ENCODE results near the gene HELZ.
"Not testable (repeated sequence)": the region's sequence is repeated elsewhere in the genome, so short reads cannot be mapped to it uniquely, and the experiment has no call there.

Gene HELZ

DNA sequence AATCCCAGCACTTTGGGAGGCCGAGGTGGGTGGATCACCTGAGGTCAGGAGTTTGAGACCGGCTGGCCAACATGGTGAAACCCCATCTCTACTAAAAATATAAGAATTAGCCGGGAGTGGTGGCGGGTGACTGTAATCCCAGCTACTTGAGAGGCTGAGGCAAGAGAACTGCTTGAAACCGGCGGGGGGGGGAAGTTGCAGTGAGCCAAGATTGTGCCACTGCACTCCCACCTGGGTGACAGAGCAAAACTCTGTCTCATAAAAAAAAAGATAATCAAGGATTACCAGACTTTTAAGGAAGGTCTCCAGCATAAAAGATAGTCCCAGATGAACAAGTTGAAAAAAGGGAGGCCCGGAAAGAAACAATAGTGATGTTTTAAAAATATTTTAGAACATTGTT lies 152.3 kb downstream of the HELZ start:
- H3K9ac ChIP-seq (ENCODE audit: low read length); H3K4me1 ChIP-seq (ENCODE audit: control insufficient read depth, insufficient read depth, low read depth, low read length); H2AFZ ChIP-seq (ENCODE audit: low read depth, low read length); H2BK5ac ChIP-seq (ENCODE audit: low read depth, low read length, poor library complexity, severe bottlenecking); H3K9me3 ChIP-seq (ENCODE audit: control insufficient read depth, low read length); H2BK15ac ChIP-seq (ENCODE audit: low read depth, poor library complexity, severe bottlenecking); H3K18ac ChIP-seq (ENCODE audit: low read depth in 1 of 2, low read length in 2 of 2); H3K14ac ChIP-seq (ENCODE audit: low read length in 2 of 2); H2BK12ac ChIP-seq (ENCODE audit: low read length in 2 of 2); DNase-seq; H3K4me2 ChIP-seq (ENCODE audit: low read length, poor library complexity, severe bottlenecking); H4K91ac ChIP-seq (ENCODE audit: low read length); H3K4ac ChIP-seq (ENCODE audit: low read depth in 1 of 2, low read length in 2 of 2); H3K23ac ChIP-seq (ENCODE audit: low read length in 2 of 2); H3K27ac ChIP-seq (ENCODE audit: low read length, poor library complexity, severe bottlenecking); H2AK5ac ChIP-seq (ENCODE audit: low read length, severe bottlenecking); H2BK120ac ChIP-seq (ENCODE audit: low read depth, low read length); H3K27me3 ChIP-seq (ENCODE audit: control insufficient read depth in 1 of 2, insufficient read depth in 1 of 2, low read length in 2 of 2); H3K4me3 ChIP-seq (ENCODE audit: insufficient read depth in 1 of 2, low read depth in 1 of 2, low read length in 2 of 2); H4K8ac ChIP-seq (ENCODE audit: low read length): not testable (repeated sequence)
- WGBS, result 100% methylated on average over 1 of the region's 7 CpGs
- Histone ChIP-seq H3K36me3 (ENCODE audit: control insufficient read depth in 1 of 2, insufficient read depth in 2 of 2, low read depth in 1 of 2, low read length in 2 of 2) (peaks cover 3 to 19% of the 10 kb centered on the region in 2 experiments), H3K79me1 (replicated peaks; ENCODE audit: low read length, poor library complexity, severe bottlenecking) (peaks cover 19% of the 10 kb centered on the region)

DNA sequence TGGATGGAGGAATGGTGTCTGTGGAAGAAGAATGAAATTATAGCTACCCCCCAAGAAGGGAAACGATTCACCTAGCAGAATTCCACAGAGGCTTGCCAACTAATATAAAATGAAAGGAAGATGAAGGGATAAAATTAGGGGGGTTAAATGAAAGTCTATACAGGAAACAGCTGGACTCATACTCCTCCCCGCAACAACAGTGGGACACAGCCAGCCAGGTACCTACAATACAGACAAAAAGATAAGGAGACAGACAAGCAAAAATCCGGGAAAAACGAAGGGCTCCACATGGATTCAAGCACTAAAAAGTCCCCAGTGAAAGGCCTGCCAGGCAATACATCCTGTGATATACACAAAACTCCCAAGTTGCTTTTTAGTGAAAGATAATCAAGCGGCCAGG lies 152.7 kb downstream of the HELZ start:
- no peaks in the 10 kb centered on the region for H3K27me3 ChIP-seq (ENCODE audit: control insufficient read depth in 1 of 2, insufficient read depth in 1 of 2, low read length in 2 of 2)
- H2BK15ac ChIP-seq (ENCODE audit: low read depth, poor library complexity, severe bottlenecking), result no peak overlapping the region
- no peak overlapping the region for H3K23ac ChIP-seq (ENCODE audit: low read length in 2 of 2)
- no peak overlapping the region for H3K4me3 ChIP-seq (ENCODE audit: insufficient read depth in 1 of 2, low read depth in 1 of 2, low read length in 2 of 2)
- H3K14ac ChIP-seq (ENCODE audit: low read length in 2 of 2), result no peak overlapping the region
- no peak for DNase-seq
- no peak overlapping the region for H2AFZ ChIP-seq (ENCODE audit: low read depth, low read length)
- H3K79me1 ChIP-seq (replicated peaks; ENCODE audit: low read length, poor library complexity, severe bottlenecking), result peaks cover 20% of the 10 kb centered on the region
- no peak overlapping the region for H2AK5ac ChIP-seq (ENCODE audit: low read length, severe bottlenecking)
- 97% methylated on average over 4 of the region's 5 CpGs for WGBS
- no peak overlapping the region for H3K9ac ChIP-seq (ENCODE audit: low read length)
- no peak overlapping the region for H3K4ac ChIP-seq (ENCODE audit: low read depth in 1 of 2, low read length in 2 of 2)
- no peak overlapping the region for H3K4me2 ChIP-seq (ENCODE audit: low read length, poor library complexity, severe bottlenecking)
- H3K36me3 ChIP-seq (ENCODE audit: control insufficient read depth in 1 of 2, insufficient read depth in 2 of 2, low read depth in 1 of 2, low read length in 2 of 2), result peaks cover 3 to 22% of the 10 kb centered on the region in 2 experiments
- no peaks in the 10 kb centered on the region for H3K9me3 ChIP-seq (ENCODE audit: control insufficient read depth, low read length)
- H4K91ac ChIP-seq (ENCODE audit: low read length), result no peak overlapping the region
- no peak overlapping the region for H2BK120ac ChIP-seq (ENCODE audit: low read depth, low read length)
- H3K27ac ChIP-seq (ENCODE audit: low read length, poor library complexity, severe bottlenecking), result no peak overlapping the region
- no peak overlapping the region for H2BK12ac ChIP-seq (ENCODE audit: low read length in 2 of 2)
- H2BK5ac ChIP-seq (ENCODE audit: low read depth, low read length, poor library complexity, severe bottlenecking), result no peak overlapping the region
- H4K8ac ChIP-seq (ENCODE audit: low read length), result no peak overlapping the region
- H3K18ac ChIP-seq (ENCODE audit: low read depth in 1 of 2, low read length in 2 of 2), result no peak overlapping the region
- no peaks in the 10 kb centered on the region for H3K4me1 ChIP-seq (ENCODE audit: control insufficient read depth, insufficient read depth, low read depth, low read length)

DNA sequence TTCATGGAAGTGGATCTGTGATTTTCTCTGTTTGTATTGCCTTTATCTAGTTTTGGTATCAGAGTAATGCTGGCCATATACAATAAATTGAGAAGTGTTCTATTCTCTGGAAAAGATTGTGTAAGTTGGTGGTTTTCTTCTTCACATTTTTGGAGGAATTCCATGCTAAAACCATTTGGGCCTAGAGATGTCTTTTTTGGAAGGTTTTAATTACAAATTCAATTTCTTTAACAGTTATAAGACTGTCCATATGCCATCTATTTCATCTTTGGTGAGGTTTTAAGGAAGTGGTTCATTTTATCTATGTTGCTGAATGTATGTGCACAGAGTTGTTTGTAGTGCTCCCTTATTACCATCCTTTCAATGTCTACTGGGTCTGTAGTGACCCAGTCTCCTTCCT lies 154.7 kb downstream of the HELZ start:
- H2BK15ac ChIP-seq (ENCODE audit: low read depth, poor library complexity, severe bottlenecking), result no peak overlapping the region
- no peak overlapping the region for H2BK120ac ChIP-seq (ENCODE audit: low read depth, low read length)
- H3K4me2 ChIP-seq (ENCODE audit: low read length, poor library complexity, severe bottlenecking), result no peak overlapping the region
- DNase-seq, result no peak
- no peak overlapping the region for H2BK5ac ChIP-seq (ENCODE audit: low read depth, low read length, poor library complexity, severe bottlenecking)
- H3K36me3 ChIP-seq (ENCODE audit: control insufficient read depth in 1 of 2, insufficient read depth in 2 of 2, low read depth in 1 of 2, low read length in 2 of 2), result peaks cover 6 to 39% of the 10 kb centered on the region in 2 experiments
- H4K8ac ChIP-seq (ENCODE audit: low read length), result no peak overlapping the region
- H3K4me1 ChIP-seq (ENCODE audit: control insufficient read depth, insufficient read depth, low read depth, low read length), result no peaks in the 10 kb centered on the region
- H3K18ac ChIP-seq (ENCODE audit: low read depth in 1 of 2, low read length in 2 of 2), result no peak overlapping the region
- no peak overlapping the region for H2BK12ac ChIP-seq (ENCODE audit: low read length in 2 of 2)
- H3K27me3 ChIP-seq (ENCODE audit: control insufficient read depth in 1 of 2, insufficient read depth in 1 of 2, low read length in 2 of 2), result no peaks in the 10 kb centered on the region
- no peak overlapping the region for H3K14ac ChIP-seq (ENCODE audit: low read length in 2 of 2)
- H4K91ac ChIP-seq (ENCODE audit: low read length), result no peak overlapping the region
- peaks cover 18% of the 10 kb centered on the region for H3K79me1 ChIP-seq (replicated peaks; ENCODE audit: low read length, poor library complexity, severe bottlenecking)
- H3K4me3 ChIP-seq (ENCODE audit: insufficient read depth in 1 of 2, low read depth in 1 of 2, low read length in 2 of 2), result no peak overlapping the region
- H3K27ac ChIP-seq (ENCODE audit: low read length, poor library complexity, severe bottlenecking), result no peak overlapping the region
- no peak overlapping the region for H2AK5ac ChIP-seq (ENCODE audit: low read length, severe bottlenecking)
- no peak overlapping the region for H3K4ac ChIP-seq (ENCODE audit: low read depth in 1 of 2, low read length in 2 of 2)
- H2AFZ ChIP-seq (ENCODE audit: low read depth, low read length), result no peak overlapping the region
- H3K23ac ChIP-seq (ENCODE audit: low read length in 2 of 2), result no peak overlapping the region
- no peaks in the 10 kb centered on the region for H3K9me3 ChIP-seq (ENCODE audit: control insufficient read depth, low read length)
- no peak overlapping the region for H3K9ac ChIP-seq (ENCODE audit: low read length)

DNA sequence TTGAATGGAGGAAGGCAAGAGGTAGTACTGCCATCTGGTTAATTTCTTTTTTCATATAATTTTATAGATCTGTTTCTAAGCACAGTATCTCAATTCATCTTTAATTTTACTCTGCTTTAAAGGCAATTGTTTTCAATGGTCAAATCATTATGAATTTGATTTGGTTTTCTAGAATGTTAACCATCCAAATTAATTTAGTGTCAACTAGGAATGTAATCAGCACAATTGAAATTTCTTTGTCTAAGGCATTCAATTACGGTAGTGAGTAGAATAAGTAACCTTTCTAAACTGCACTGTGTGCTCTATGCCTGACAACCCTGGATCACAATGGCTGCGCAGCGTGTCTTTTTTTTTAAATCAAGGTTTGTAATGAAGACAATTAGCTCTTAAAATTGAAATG lies 156.4 kb downstream of the HELZ start:
- H2BK15ac ChIP-seq (ENCODE audit: low read depth, poor library complexity, severe bottlenecking), result no peak overlapping the region
- no peak overlapping the region for H2BK120ac ChIP-seq (ENCODE audit: low read depth, low read length)
- 95% methylated on average over 3 of the region's 3 CpGs for WGBS
- H3K36me3 ChIP-seq (ENCODE audit: control insufficient read depth in 1 of 2, insufficient read depth in 2 of 2, low read depth in 1 of 2, low read length in 2 of 2), result peaks cover 9 to 49% of the 10 kb centered on the region in 2 experiments
- DNase-seq, result no peak
- H3K9ac ChIP-seq (ENCODE audit: low read length), result no peak overlapping the region
- no peak overlapping the region for H3K23ac ChIP-seq (ENCODE audit: low read length in 2 of 2)
- no peak overlapping the region for H3K27ac ChIP-seq (ENCODE audit: low read length, poor library complexity, severe bottlenecking)
- no peak overlapping the region for H3K4ac ChIP-seq (ENCODE audit: low read depth in 1 of 2, low read length in 2 of 2)
- no peak overlapping the region for H3K18ac ChIP-seq (ENCODE audit: low read depth in 1 of 2, low read length in 2 of 2)
- no peak overlapping the region for H3K14ac ChIP-seq (ENCODE audit: low read length in 2 of 2)
- H3K4me2 ChIP-seq (ENCODE audit: low read length, poor library complexity, severe bottlenecking), result no peak overlapping the region
- no peak overlapping the region for H3K4me3 ChIP-seq (ENCODE audit: insufficient read depth in 1 of 2, low read depth in 1 of 2, low read length in 2 of 2)
- no peak overlapping the region for H4K91ac ChIP-seq (ENCODE audit: low read length)
- no peaks in the 10 kb centered on the region for H3K9me3 ChIP-seq (ENCODE audit: control insufficient read depth, low read length)
- H4K8ac ChIP-seq (ENCODE audit: low read length), result no peak overlapping the region
- no peaks in the 10 kb centered on the region for H3K27me3 ChIP-seq (ENCODE audit: control insufficient read depth in 1 of 2, insufficient read depth in 1 of 2, low read length in 2 of 2)
- no peak overlapping the region for H2BK12ac ChIP-seq (ENCODE audit: low read length in 2 of 2)
- no peaks in the 10 kb centered on the region for H3K4me1 ChIP-seq (ENCODE audit: control insufficient read depth, insufficient read depth, low read depth, low read length)
- no peak overlapping the region for H2AK5ac ChIP-seq (ENCODE audit: low read length, severe bottlenecking)
- peaks cover 19% of the 10 kb centered on the region for H3K79me1 ChIP-seq (replicated peaks; ENCODE audit: low read length, poor library complexity, severe bottlenecking)
- no peak overlapping the region for H2BK5ac ChIP-seq (ENCODE audit: low read depth, low read length, poor library complexity, severe bottlenecking)
- H2AFZ ChIP-seq (ENCODE audit: low read depth, low read length), result no peak overlapping the region

All from mesenchymal stem cell (in vitro differentiated cells and primary cell).